ENCODE measurements around the gene NPHP1.
"Not testable (repeated sequence)": the region's sequence is repeated elsewhere in the genome, so short reads cannot be mapped to it uniquely, and the experiment has no call there.

NPHP1 gene

GRCh38 chr2:110126086-110126773, 78.6 kb downstream of the NPHP1 start:
- peak; percentile 55 for DNase-seq

- no peak for DNase-seq
Measured at GRCh38 chr2:110124939-110125691, 79.7 kb downstream of the NPHP1 start.

- peak; percentile 30 for DNase-seq
Measured at GRCh38 chr2:110124038-110124825, 80.6 kb downstream of the NPHP1 start.

- DNase-seq, result no peak
Measured at GRCh38 chr2:110121592-110121991, 83.2 kb downstream of the NPHP1 start.

- no peak for DNase-seq
Measured at GRCh38 chr2:110121052-110121334, 83.8 kb downstream of the NPHP1 start.

GRCh38 chr2:110120171-110121051, 84.4 kb downstream of the NPHP1 start:
- DNase-seq, result no peak

GRCh38 chr2:110116033-110116710, 88.6 kb downstream of the NPHP1 start:
- peak; percentile 26 for DNase-seq

GRCh38 chr2:110115291-110116032, 89.4 kb downstream of the NPHP1 start, which contains the start of gene MALL:
TSS of gene MALL (minus strand) at chr2:110115822. CDS start at chr2:110115792, 30 bp downstream.
- DNase-seq, result no peak

- no peak for DNase-seq
Measured at GRCh38 chr2:110114831-110115255, 90.0 kb downstream of the NPHP1 start.

- DNase-seq, result peak; percentile 40
Measured at GRCh38 chr2:110113961-110114591, 90.7 kb downstream of the NPHP1 start.

- DNase-seq, result not testable (repeated sequence)
Measured at GRCh38 chr2:110108291-110108690, 96.5 kb downstream of the NPHP1 start.

- no peak for DNase-seq
Measured at GRCh38 chr2:110107092-110108079, 97.4 kb downstream of the NPHP1 start.

- DNase-seq, result peak; percentile 57
Measured at GRCh38 chr2:110106642-110107041, 98.2 kb downstream of the NPHP1 start.

- DNase-seq, result peak; percentile 40
Measured at GRCh38 chr2:110105608-110106467, 99.0 kb downstream of the NPHP1 start.

GRCh38 chr2:110105183-110105582, 99.6 kb downstream of the NPHP1 start:
- DNase-seq, result no peak

GRCh38 chr2:110104025-110104771, 100.6 kb downstream of the NPHP1 start:
- DNase-seq, result peak; percentile 92

All from NCI-H510A treated with DMSO at 0.1 percent for 48 hours (cell line).